Adipocyte (in vitro differentiated cells): ENCODE results near the gene MYO7B.

Experiments used
- DNase-seq: peaks from one replicate; pipeline ENCODE4 v3.0.0-alpha.2; 2015; ENCODE audit warnings: low read depth
- H3K27me3 ChIP-seq: replicated peaks from 2 replicates; pipeline ENCODE4 v1.7.0; 2013; ENCODE audit warnings: mild to moderate bottlenecking, low read length, moderate library complexity; ENCODE audit not compliant: control insufficient read depth, insufficient read depth
- H3K36me3 ChIP-seq: 2 replicates; pipeline ENCODE4 v1.7.0; 2013; ENCODE audit warnings: low read length, mild to moderate bottlenecking, moderate library complexity; ENCODE audit not compliant: control insufficient read depth, insufficient read depth, severe bottlenecking
- H3K4me1 ChIP-seq: 2 replicates; pipeline ENCODE4 v1.7.0; 2013; ENCODE audit warnings: mild to moderate bottlenecking, low read length, moderate library complexity; ENCODE audit not compliant: control insufficient read depth, insufficient read depth
- H3K4me3 ChIP-seq: 2 replicates; pipeline ENCODE4 v1.7.0; 2013; ENCODE audit warnings: mild to moderate bottlenecking, low read length, moderate library complexity
- H3K9ac ChIP-seq: 2 replicates; pipeline ENCODE4 v1.7.0; 2013; ENCODE audit warnings: mild to moderate bottlenecking, low read length, moderate library complexity
- H3K9me3 ChIP-seq: 2 replicates; pipeline ENCODE4 v1.7.0; 2013; ENCODE audit warnings: mild to moderate bottlenecking, low read length, moderate library complexity; ENCODE audit not compliant: control insufficient read depth

MYO7B gene

DNA sequence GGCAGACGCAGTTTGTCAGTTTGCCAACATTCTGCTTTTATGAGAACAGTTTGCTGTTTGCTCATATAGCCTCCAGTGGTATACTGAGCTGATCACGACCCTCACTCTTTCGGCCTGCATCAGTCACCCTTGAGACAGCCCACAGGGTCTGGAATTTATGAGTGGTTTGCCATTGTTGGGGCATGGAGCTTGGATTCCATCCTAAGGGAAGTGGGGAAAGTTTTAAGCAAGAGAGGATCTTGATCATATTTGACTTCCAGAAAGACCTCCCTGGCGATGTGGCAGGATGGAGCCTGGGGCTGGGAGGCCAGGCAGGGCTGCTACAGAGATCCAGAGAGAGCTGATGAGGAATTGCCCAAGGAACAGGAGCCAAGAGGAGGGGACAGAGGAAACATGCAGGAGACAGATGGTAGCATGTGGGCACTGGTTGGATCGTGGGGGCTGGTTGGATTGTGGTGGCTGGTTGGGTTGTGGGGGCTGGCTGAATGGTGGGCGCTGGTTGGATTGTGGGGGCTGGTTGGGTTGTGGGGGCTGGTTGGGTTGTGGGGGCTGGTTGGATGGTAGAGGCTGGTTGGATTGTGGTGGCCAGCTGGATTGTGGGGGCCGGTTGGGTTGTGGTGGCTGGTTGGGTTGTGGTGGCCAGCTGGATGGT is 83.2 kb downstream of the MYO7B start:
- DNase-seq, result no peak
- no peak overlapping the region for H3K4me3 ChIP-seq
- no peaks in the 10 kb centered on the region for H3K27me3 ChIP-seq

DNA sequence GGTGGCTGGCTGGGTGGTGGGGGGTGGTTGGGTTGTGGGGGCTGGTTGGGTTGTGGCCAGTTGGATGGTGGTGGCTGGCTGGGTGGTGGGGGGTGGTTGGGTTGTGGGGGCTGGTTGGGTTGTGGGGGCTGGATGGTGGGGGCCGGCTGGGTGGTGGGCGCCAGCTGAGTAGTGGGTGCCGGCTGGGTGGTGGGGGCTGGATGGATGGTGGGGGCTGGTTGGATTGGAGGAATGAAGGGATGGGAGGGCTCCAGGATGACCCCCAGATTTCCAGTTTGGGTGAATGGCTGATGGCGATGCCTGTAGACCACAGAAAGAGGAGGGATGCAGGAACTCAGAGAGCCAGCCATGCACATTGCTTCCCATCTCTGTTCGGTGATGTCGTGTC is 83.7 kb downstream of the MYO7B start:
- no peaks in the 10 kb centered on the region for H3K27me3 ChIP-seq
- no peak overlapping the region for H3K9ac ChIP-seq
- H3K36me3 ChIP-seq, result no peaks in the 10 kb centered on the region
- no peak overlapping the region for H3K4me3 ChIP-seq
- H3K4me1 ChIP-seq, result no peaks in the 10 kb centered on the region
- peaks cover under 1% of the 10 kb centered on the region for H3K9me3 ChIP-seq
- no peak for DNase-seq

More for the DNA sequence above, 83.2 kb downstream of the MYO7B start:
- Histone ChIP-seq H3K4me1 (no peaks in the 10 kb centered on the region), H3K36me3 (no peaks in the 10 kb centered on the region), H3K9me3 (peaks cover 6% of the 10 kb centered on the region), H3K9ac (no peak overlapping the region)

DNA sequence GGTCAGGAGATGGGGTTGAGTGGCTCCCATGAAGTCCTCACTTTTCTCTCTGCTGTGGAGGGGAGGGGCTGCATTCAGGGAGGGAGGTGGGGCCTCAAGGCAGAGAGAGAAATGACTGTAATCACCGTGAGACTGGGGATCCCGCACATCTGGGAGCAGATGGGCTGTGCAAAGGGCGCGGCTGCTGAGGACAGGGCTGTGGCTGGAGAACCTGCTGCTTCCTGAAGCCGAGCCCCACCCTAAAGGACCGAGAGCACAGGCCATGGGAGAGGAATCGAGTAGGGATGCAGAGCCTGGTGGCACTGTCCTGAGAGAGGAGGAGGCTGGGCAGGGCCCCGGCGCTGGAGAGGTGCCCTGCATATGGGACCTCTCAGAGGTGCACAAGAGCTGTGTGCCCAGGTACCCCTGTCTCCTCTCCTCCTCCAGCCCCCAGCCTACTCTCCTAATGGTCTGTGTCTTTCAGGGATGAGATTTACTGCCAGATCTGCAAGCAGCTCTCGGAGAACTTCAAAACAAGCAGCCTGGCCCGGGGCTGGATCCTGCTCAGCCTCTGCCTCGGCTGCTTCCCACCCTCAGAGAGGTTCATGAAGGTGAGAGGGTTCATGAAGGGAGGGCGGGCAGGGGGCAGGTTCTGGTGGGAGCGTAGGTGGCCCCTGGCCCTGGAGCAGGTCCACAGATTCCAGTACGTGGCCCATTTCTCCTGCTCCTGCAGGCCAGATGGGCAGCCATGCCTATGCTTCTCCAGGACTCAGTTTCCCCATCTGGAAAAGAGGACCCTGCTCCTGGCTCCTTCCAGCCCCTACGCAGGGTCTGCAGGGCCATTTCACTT is 84.6 kb downstream of the MYO7B start:
- no peak for DNase-seq
- Histone ChIP-seq H3K9me3 (no peaks in the 10 kb centered on the region), H3K9ac (no peak overlapping the region), H3K27me3 (no peaks in the 10 kb centered on the region), H3K4me3 (no peak overlapping the region), H3K36me3 (no peaks in the 10 kb centered on the region), H3K4me1 (no peaks in the 10 kb centered on the region)

DNA sequence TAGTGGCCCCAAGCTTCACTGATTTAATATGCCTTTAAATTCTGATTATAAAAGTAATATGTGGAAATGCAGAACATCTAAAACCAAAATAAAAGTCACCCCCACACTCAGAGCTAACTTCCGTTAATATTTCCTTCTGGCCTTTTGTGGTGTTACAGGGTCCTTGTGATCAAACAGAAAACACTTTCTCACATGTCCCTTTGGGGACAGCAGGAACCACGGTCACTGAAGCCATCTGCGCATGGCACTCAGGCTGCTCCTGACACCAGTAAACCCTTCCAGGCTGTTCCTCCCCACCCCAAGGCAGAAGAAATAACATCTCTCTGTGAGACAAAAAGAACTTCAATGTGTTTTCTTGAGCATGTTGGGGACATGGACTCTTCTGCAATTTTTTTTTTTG is 85.4 kb downstream of the MYO7B start:
- Histone ChIP-seq H3K4me3 (no peak overlapping the region), H3K27me3 (no peaks in the 10 kb centered on the region), H3K4me1 (no peaks in the 10 kb centered on the region)

DNA sequence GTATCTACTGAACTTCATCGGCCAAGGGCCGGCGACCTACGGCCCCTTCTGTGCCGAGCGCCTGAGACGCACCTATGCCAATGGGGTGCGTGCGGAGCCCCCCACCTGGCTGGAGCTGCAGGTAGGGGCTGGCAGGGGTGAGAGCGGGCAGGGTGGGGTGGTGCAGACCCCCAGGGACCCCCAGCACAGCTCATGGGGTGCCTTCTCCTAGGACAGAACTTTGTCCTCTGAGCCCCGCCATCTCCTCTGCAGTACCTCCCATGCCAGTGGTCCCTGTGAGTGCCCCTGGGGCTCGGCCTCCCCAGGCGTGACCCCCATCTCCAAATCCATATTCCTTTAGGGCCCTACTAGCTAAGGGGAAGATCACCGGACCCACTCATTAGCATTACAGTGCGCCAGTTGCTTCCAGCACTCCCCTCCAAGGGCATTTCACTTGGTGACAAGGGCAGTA is 86.5 kb downstream of the MYO7B start:
- no peaks in the 10 kb centered on the region for H3K4me1 ChIP-seq
- no peaks in the 10 kb centered on the region for H3K27me3 ChIP-seq
- no peak overlapping the region for H3K4me3 ChIP-seq
- no peaks in the 10 kb centered on the region for H3K9me3 ChIP-seq
- H3K36me3 ChIP-seq, result no peaks in the 10 kb centered on the region
- DNase-seq, result no peak
- no peak overlapping the region for H3K9ac ChIP-seq

More for the DNA sequence above, 85.4 kb downstream of the MYO7B start:
- H3K9ac ChIP-seq, result no peak overlapping the region
- no peaks in the 10 kb centered on the region for H3K36me3 ChIP-seq
- DNase-seq, result no peak
- H3K9me3 ChIP-seq, result no peaks in the 10 kb centered on the region

DNA sequence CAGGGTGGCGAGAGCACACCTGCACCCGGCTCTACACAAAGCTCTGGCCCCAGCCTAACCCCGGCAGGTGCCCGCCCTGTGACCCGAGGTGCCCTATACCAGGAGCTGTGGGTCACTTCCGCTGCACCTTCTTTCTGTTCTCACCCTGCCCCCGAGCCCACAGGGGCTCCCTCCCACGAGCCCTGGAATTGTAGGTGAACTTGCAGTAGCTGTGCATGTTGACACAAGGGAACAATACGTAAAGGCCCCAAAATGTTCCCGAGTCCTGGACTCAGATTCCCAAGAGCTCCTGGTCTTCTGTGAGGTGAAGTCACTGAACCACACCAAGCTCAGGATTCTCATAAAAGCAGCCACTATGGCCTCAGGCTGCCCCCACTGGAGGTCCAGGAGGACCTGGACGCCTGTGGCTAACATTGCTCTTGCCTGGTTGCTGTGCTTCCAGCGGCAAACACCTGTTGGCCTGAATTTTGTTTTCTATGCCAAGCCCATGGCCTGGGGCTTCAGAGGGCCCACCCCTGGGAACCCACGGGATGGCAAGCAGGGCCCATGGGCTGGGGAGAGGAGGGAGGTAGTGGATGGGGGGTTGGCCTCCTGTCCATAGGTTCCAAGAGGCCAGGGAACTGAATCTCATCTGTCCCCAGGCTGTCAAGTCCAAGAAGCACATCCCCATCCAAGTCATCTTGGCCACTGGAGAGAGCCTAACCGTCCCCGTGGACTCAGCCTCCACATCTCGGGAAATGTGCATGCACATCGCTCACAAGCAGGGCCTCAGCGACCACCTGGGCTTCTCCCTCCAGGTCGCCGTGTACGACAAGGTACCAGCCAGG is 87.3 kb downstream of the MYO7B start:
- no peaks in the 10 kb centered on the region for H3K27me3 ChIP-seq
- H3K4me1 ChIP-seq, result no peaks in the 10 kb centered on the region
- no peaks in the 10 kb centered on the region for H3K9me3 ChIP-seq
- DNase-seq, result no peak
- no peak overlapping the region for H3K9ac ChIP-seq
- no peaks in the 10 kb centered on the region for H3K36me3 ChIP-seq
- H3K4me3 ChIP-seq, result no peak overlapping the region

DNA sequence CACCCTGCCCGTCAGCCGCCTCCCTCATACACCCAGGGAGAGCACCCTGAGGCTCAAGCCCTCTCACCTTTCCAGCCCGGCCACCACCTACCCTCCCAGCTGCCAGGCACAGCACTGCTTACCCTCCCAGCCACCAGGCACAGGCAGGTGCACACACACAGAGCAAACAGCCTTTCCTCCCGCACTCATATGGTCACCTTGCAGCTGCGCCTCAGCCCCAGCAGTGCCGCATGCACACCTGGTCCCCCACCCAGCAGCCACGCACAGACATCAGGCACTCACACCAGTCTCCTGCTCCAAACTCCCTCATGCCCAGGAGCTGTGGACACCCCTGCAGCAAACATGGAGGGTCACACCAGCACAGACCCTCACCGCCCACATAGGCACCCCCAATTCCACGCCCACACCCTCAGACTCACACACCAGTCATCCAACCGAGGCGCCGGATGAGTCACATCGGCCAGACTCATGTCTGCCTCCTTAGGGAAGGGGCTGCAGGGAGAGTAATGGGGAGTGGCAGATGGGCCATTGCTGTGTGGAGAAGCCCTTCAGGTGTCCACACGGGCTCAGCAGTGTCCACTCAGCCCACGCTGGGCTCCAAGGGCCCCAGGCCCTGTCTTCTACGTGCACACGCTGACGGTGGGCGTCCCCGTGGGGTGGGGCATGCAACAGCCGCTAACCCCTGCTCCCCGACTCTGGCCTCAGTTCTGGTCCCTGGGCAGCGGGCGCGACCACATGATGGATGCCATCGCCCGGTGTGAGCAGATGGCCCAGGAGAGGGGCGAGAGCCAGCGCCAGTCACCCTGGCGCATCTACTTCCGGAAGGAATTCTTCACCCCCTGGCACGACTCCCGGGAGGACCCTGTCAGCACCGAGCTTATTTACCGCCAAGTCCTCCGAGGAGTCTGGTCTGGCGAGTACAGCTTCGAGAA is 88.2 kb downstream of the MYO7B start:
- Histone ChIP-seq H3K4me3 (no peak overlapping the region), H3K27me3 (no peaks in the 10 kb centered on the region), H3K9ac (no peak overlapping the region), H3K4me1 (no peaks in the 10 kb centered on the region), H3K36me3 (no peaks in the 10 kb centered on the region), H3K9me3 (no peaks in the 10 kb centered on the region)
- peak; percentile 19 for DNase-seq

DNA sequence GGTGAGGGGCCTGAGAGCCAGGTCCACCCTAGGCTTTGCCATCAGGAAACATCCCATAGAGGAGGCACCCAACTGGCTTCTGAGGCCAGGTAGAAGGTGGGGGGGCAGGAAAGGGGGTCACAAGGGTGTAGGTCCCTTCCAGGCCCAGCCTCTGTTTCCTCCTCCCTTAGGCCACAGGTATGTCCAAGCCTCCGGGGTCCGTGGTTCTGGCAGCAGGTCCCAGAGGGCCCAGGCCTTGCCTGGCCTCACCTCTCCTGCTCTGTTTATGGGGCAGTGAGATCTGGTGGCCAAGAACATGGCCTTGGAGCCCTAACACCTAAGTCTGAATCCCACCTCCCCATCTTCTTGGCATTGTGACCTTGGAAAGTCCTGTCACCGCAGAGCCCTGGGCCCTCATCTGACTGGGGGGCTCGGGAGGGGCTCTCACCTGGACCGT is 88.9 kb downstream of the MYO7B start:
- Histone ChIP-seq H3K9ac (no peak overlapping the region), H3K4me3 (no peak overlapping the region), H3K36me3 (no peaks in the 10 kb centered on the region), H3K9me3 (no peaks in the 10 kb centered on the region), H3K4me1 (no peaks in the 10 kb centered on the region), H3K27me3 (no peaks in the 10 kb centered on the region)
- no peak for DNase-seq

DNA sequence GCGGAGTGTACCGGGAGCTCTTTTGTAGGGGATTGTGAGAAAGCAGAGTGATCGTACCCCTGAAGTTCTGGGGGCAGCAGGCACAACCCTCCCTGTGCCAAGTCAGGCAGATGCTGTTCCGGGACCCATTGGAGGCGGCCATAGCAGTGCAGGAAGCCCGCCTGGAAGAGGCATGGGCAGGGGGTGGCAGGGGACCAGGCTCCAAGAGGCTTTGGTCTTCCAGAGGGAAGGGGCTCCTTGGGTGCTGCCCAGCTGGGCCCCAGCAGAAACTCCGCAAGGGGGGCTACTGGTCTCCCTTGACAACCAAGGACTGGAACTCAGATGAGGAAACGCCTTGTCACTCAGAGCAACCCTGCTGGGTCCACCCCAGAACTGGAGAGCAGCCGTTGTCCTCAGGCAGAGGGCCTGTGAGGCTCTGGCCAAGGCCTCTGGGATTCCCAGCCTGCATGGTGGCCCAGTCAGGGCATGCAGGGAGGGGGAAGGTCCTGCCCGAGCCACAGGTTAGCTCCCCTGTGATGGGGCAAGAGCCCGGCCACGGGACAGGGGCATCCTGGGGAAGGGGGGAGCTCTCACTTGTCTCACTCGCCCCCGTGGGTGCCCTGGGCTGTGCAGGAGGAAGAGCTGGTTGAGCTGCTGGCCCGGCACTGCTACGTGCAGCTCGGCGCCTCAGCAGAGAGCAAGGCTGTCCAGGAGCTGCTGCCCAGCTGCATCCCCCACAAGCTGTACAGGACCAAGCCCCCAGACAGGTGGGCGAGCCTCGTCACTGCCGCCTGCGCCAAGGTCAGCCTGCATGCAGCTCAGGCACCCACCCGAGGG is 89.5 kb downstream of the MYO7B start:
- Histone ChIP-seq H3K4me1 (no peaks in the 10 kb centered on the region), H3K36me3 (no peaks in the 10 kb centered on the region), H3K4me3 (no peak overlapping the region), H3K9ac (no peak overlapping the region), H3K27me3 (no peaks in the 10 kb centered on the region), H3K9me3 (no peaks in the 10 kb centered on the region)
- DNase-seq, result no peak

DNA sequence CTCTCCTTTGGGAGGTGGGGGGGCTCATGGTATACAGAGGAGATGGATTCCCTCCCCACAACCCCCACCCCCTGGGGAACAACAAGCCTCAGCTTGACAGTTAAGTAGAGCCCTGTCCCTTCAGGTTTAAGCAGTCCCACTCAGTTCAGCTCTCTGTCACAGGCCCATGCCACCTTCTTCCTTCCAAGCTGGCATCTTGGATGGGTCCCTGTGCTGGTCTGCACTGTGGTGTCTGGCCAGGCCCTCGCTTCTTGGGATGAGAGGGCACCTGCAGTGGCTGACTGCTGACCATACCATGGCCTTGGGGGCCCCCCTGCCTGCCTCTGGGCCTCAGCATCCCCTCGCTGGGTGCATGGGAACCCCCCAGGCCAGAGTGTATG is 90.1 kb downstream of the MYO7B start:
- H3K9ac ChIP-seq, result no peak overlapping the region
- no peak overlapping the region for H3K4me3 ChIP-seq
- no peaks in the 10 kb centered on the region for H3K9me3 ChIP-seq
- H3K4me1 ChIP-seq, result no peaks in the 10 kb centered on the region
- no peaks in the 10 kb centered on the region for H3K27me3 ChIP-seq
- no peak for DNase-seq
- H3K36me3 ChIP-seq, result no peaks in the 10 kb centered on the region
